ENCODE data around the gene LIME1. TPM values are rescaled to one million over a fixed set of nuclear protein-coding genes. Genes with fewer than 3 reads are reported as not detected.

The LIME1 gene
- total and polyA plus RNA-seq, 4 donors = 6.5 to 57.6 (median 8.6) TPM

- Histone ChIP-seq H3K4me3 (ENCODE audit: low read length in 2 of 2) (no peak within 1 kb of the TSS), H3K9me3 (ENCODE audit: control insufficient read depth, low read length) (no peaks in the 10 kb centered on the region), H3K27ac (ENCODE audit: low read depth in 1 of 2, low read length in 2 of 2) (no peak within 1 kb of the TSS), H3K4me1 (ENCODE audit: control insufficient read depth in 1 of 2, insufficient read depth in 2 of 2, low read length in 2 of 2) (no peaks in the 10 kb centered on the region), H3K36me3 (ENCODE audit: control insufficient read depth in 1 of 2, insufficient read depth in 2 of 2, low read length in 1 of 2) (no peaks in the 10 kb centered on the region), H3K27me3 (ENCODE audit: control insufficient read depth in 1 of 2, insufficient read depth in 2 of 2, low read length in 1 of 2) (no peaks in the 10 kb centered on the region)
- DNase-seq (peak; percentile 55 to 76), ATAC-seq (ENCODE audit: low FRiP score) (no peak)
- WGBS, 2 donors = 12 to 17% methylated on average over 51 to 52 of the region's 52 CpGs
- intact Hi-C loops (cut with DNase I) = no loop called here
Observed at GRCh38 chr20:63696628-63697356, 39.7 kb upstream of the LIME1 start, which contains the start of gene TNFRSF6B. Gene TNFRSF6B, plus strand, starts transcription at chr20:63696652. Its CDS starts 116 bp downstream, at chr20:63696768.

- ATAC-seq (ENCODE audit: low FRiP score) = peak; percentile 3
- WGBS, 2 donors = 37 to 41% methylated on average over 7 of the region's 7 CpGs
- Histone ChIP-seq H3K4me1 (ENCODE audit: control insufficient read depth in 1 of 2, insufficient read depth in 2 of 2, low read length in 2 of 2) (no peaks in the 10 kb centered on the region), H3K9me3 (ENCODE audit: control insufficient read depth, low read length) (no peaks in the 10 kb centered on the region), H3K27ac (ENCODE audit: low read depth in 1 of 2, low read length in 2 of 2) (no peak overlapping the region), H3K4me3 (ENCODE audit: low read length in 2 of 2) (no peak overlapping the region), H3K27me3 (ENCODE audit: control insufficient read depth in 1 of 2, insufficient read depth in 2 of 2, low read length in 1 of 2) (no peaks in the 10 kb centered on the region), H3K36me3 (ENCODE audit: control insufficient read depth in 1 of 2, insufficient read depth in 2 of 2, low read length in 1 of 2) (no peaks in the 10 kb centered on the region)
- DNase-seq = peak; percentile 49 to 70
- intact Hi-C loops (cut with DNase I) = no loop called here
Observed at GRCh38 chr20:63697357-63697867, 39.1 kb upstream of the LIME1 start.

- no peak for ATAC-seq (ENCODE audit: low FRiP score)
- Histone ChIP-seq H3K9me3 (ENCODE audit: control insufficient read depth, low read length) (no peaks in the 10 kb centered on the region), H3K4me3 (ENCODE audit: low read length in 2 of 2) (no peak overlapping the region), H3K27me3 (ENCODE audit: control insufficient read depth in 1 of 2, insufficient read depth in 2 of 2, low read length in 1 of 2) (no peaks in the 10 kb centered on the region), H3K4me1 (ENCODE audit: control insufficient read depth in 1 of 2, insufficient read depth in 2 of 2, low read length in 2 of 2) (no peaks in the 10 kb centered on the region), H3K36me3 (ENCODE audit: control insufficient read depth in 1 of 2, insufficient read depth in 2 of 2, low read length in 1 of 2) (no peaks in the 10 kb centered on the region), H3K27ac (ENCODE audit: low read depth in 1 of 2, low read length in 2 of 2) (no peak overlapping the region)
- WGBS, 2 donors = 85 to 87% methylated on average over 40 of the region's 40 CpGs
- DNase-seq = peak; percentile 60 to 75
- intact Hi-C loops (cut with DNase I) = no loop called here
Observed at GRCh38 chr20:63697868-63698545, 38.5 kb upstream of the LIME1 start.

- peak; percentile 17 for ATAC-seq (ENCODE audit: low FRiP score)
- DNase-seq = peak; percentile 86 to 94
- no peaks in the 10 kb centered on the region for H3K36me3 ChIP-seq (ENCODE audit: control insufficient read depth in 1 of 2, insufficient read depth in 2 of 2, low read length in 1 of 2)
- no peaks in the 10 kb centered on the region for H3K27me3 ChIP-seq (ENCODE audit: control insufficient read depth in 1 of 2, insufficient read depth in 2 of 2, low read length in 1 of 2)
- 21 to 34% methylated on average over 19 of the region's 19 CpGs for WGBS, 2 donors
- no peaks in the 10 kb centered on the region for H3K4me1 ChIP-seq (ENCODE audit: control insufficient read depth in 1 of 2, insufficient read depth in 2 of 2, low read length in 2 of 2)
- intact Hi-C loops (cut with DNase I) = no loop called here
- H3K27ac ChIP-seq (ENCODE audit: low read depth in 1 of 2, low read length in 2 of 2) = no peak overlapping the region
- no peaks in the 10 kb centered on the region for H3K9me3 ChIP-seq (ENCODE audit: control insufficient read depth, low read length)
- H3K4me3 ChIP-seq (ENCODE audit: low read length in 2 of 2) = no peak overlapping the region
Observed at GRCh38 chr20:63698739-63699465, 37.6 kb upstream of the LIME1 start.

- Histone ChIP-seq H3K9me3 (ENCODE audit: control insufficient read depth, low read length) (no peaks in the 10 kb centered on the region), H3K27ac (ENCODE audit: low read depth in 1 of 2, low read length in 2 of 2) (no peak overlapping the region), H3K27me3 (ENCODE audit: control insufficient read depth in 1 of 2, insufficient read depth in 2 of 2, low read length in 1 of 2) (no peaks in the 10 kb centered on the region), H3K4me1 (ENCODE audit: control insufficient read depth in 1 of 2, insufficient read depth in 2 of 2, low read length in 2 of 2) (no peaks in the 10 kb centered on the region), H3K4me3 (ENCODE audit: low read length in 2 of 2) (no peak overlapping the region), H3K36me3 (ENCODE audit: control insufficient read depth in 1 of 2, insufficient read depth in 2 of 2, low read length in 1 of 2) (no peaks in the 10 kb centered on the region)
- DNase-seq (peak; percentile 60 to 74), ATAC-seq (ENCODE audit: low FRiP score) (no peak)
- WGBS, 2 donors = 66 to 70% methylated on average over 24 of the region's 24 CpGs
- intact Hi-C loops (cut with DNase I) = no loop called here
Observed at GRCh38 chr20:63699466-63700198, 36.8 kb upstream of the LIME1 start.

GRCh38 chr20:63700199-63701050 lies 36.0 kb upstream of the LIME1 start:
- H3K9me3 ChIP-seq (ENCODE audit: control insufficient read depth, low read length) = no peaks in the 10 kb centered on the region
- 86% methylated on average over 43 of the region's 43 CpGs for WGBS, 2 donors
- ATAC-seq (ENCODE audit: low FRiP score) = no peak
- peak; percentile 56 to 63 for DNase-seq
- no peak overlapping the region for H3K4me3 ChIP-seq (ENCODE audit: low read length in 2 of 2)
- intact Hi-C loops (cut with DNase I) = no loop called here
- H3K4me1 ChIP-seq (ENCODE audit: control insufficient read depth in 1 of 2, insufficient read depth in 2 of 2, low read length in 2 of 2) = no peaks in the 10 kb centered on the region
- no peak overlapping the region for H3K27ac ChIP-seq (ENCODE audit: low read depth in 1 of 2, low read length in 2 of 2)
- H3K36me3 ChIP-seq (ENCODE audit: control insufficient read depth in 1 of 2, insufficient read depth in 2 of 2, low read length in 1 of 2) = no peaks in the 10 kb centered on the region
- H3K27me3 ChIP-seq (ENCODE audit: control insufficient read depth in 1 of 2, insufficient read depth in 2 of 2, low read length in 1 of 2) = no peaks in the 10 kb centered on the region

GRCh38 chr20:63701051-63701328 lies 35.5 kb upstream of the LIME1 start:
- ATAC-seq (ENCODE audit: low FRiP score) = no peak
- 68 to 78% methylated on average over 5 of the region's 5 CpGs for WGBS, 2 donors
- H3K27me3 ChIP-seq (ENCODE audit: control insufficient read depth in 1 of 2, insufficient read depth in 2 of 2, low read length in 1 of 2) = no peaks in the 10 kb centered on the region

More at GRCh38 chr20:63701051-63701328, 35.5 kb upstream of the LIME1 start:
- no peak overlapping the region for H3K27ac ChIP-seq (ENCODE audit: low read depth in 1 of 2, low read length in 2 of 2)
- intact Hi-C loops (cut with DNase I) = no loop called here
- DNase-seq = no peak
- H3K36me3 ChIP-seq (ENCODE audit: control insufficient read depth in 1 of 2, insufficient read depth in 2 of 2, low read length in 1 of 2) = no peaks in the 10 kb centered on the region
- no peak overlapping the region for H3K4me3 ChIP-seq (ENCODE audit: low read length in 2 of 2)
- H3K9me3 ChIP-seq (ENCODE audit: control insufficient read depth, low read length) = no peaks in the 10 kb centered on the region
- H3K4me1 ChIP-seq (ENCODE audit: control insufficient read depth in 1 of 2, insufficient read depth in 2 of 2, low read length in 2 of 2) = no peaks in the 10 kb centered on the region
